HepG2 (cell line): Measurements from ENCODE around the gene NDUFB3. TPM values are rescaled to one million over a fixed set of nuclear protein-coding genes. Genes with fewer than 3 reads are reported as not detected.

ENCODE experiments used
- ATAC-seq: fragments of 200-7000 bp; cut with Tn5 transposase; 3 replicates; pipeline ENCODE4 v1.9.1; 2020; ENCODE audit warnings: mild to moderate bottlenecking, moderate library complexity
- BruUV-seq: library from RNA; stranded (reverse); fragments of 400-500 nt; replicated peaks from 2 replicates; lab custom pipeline; 2021; lab: Mats Ljungman, UMichigan
- CTCF ChIA-PET: fragments of 300-600 bp; formaldehyde crosslinking; extraction: SDS; loops from one replicate; lab custom pipeline; 2021; ENCODE audit warnings: low total read pairs, inconsistent platforms, low intra/inter-chr PET ratio; lab: Yijun Ruan, JAX
- POLR2A ChIA-PET: fragments of 350-600 bp; sonication (Branson Sonifier 250); formaldehyde crosslinking; loops from one replicate; lab custom pipeline; 2020; ENCODE audit warnings: antibody characterized with exemption, inconsistent platforms; lab: Yijun Ruan, JAX
- DNase-seq: peaks from one replicate; pipeline ENCODE4 v3.0.0-alpha.2; 2015; ENCODE audit warnings: low spot score
- FAIRE-seq: peaks from 3 replicates; lab custom pipeline; 2011; peaks lifted over from hg19 to GRCh38; lab: Jason Lieb, UNC
- H2AFZ ChIP-seq: one replicate; pipeline ENCODE4 v1.6.1; 2011; ENCODE audit warnings: low read length, inconsistent platforms
- H3K27ac ChIP-seq: fragments of 300-600 bp; 3 replicates; pipeline ENCODE4 v1.8.0; 2011; ENCODE audit warnings: mixed run types, mild to moderate bottlenecking, mixed read lengths, low read length, inconsistent platforms; ENCODE audit not compliant: insufficient read depth; ENCODE audit errors: extremely low read length
- H3K27me3 ChIP-seq, 2 experiments: fragments of 200-600 bp in 1 of 2; 2 replicates in 1 of 2; 3 replicates in 1 of 2; pipeline versions ENCODE4 v1.6.0 to v1.8.0; 2011; ENCODE audit warnings: low read length in 2 of 2, mild to moderate bottlenecking in 2 of 2, moderate library complexity in 2 of 2, inconsistent platforms in 1 of 2; ENCODE audit not compliant: insufficient read depth in 2 of 2, control insufficient read depth in 1 of 2
- H3K36me3 ChIP-seq, 2 experiments: fragments of 200-600 bp in 1 of 2; replicated peaks in 1 of 2; 2 replicates in 1 of 2; 3 replicates in 1 of 2; pipeline versions ENCODE4 v1.5.1 to v1.8.0; 2011; ENCODE audit warnings: low read length in 2 of 2, inconsistent platforms in 1 of 2; ENCODE audit not compliant: insufficient read depth in 2 of 2, control insufficient read depth in 1 of 2
- H3K4me1 ChIP-seq: 2 replicates; pipeline ENCODE4 v1.5.1; 2012; ENCODE audit warnings: low read length, inconsistent platforms; ENCODE audit not compliant: insufficient read depth
- H3K4me2 ChIP-seq: 2 replicates; pipeline ENCODE4 v1.6.0; 2011; ENCODE audit warnings: low read depth, low read length, inconsistent platforms
- H3K4me3 ChIP-seq, 3 experiments: fragments of 200-600 bp in 1 of 3; sonication (generic), shearing (Covaris generic) in 1 of 3; replicated peaks in 1 of 3; 2 replicates each; pipeline ENCODE4 v1.5.1; 2011 to 2016; ENCODE audit warnings: low read length in 3 of 3, inconsistent platforms in 2 of 3, low read depth in 2 of 3, mild to moderate bottlenecking in 2 of 3, control low read depth in 1 of 3, mixed read lengths in 1 of 3; ENCODE audit not compliant: insufficient read depth in 1 of 3
- H3K79me2 ChIP-seq: one replicate; pipeline ENCODE4 v1.6.1; 2011; ENCODE audit warnings: low read length, inconsistent platforms; ENCODE audit not compliant: insufficient read depth
- H3K9ac ChIP-seq: 2 replicates; pipeline ENCODE4 v1.6.0; 2011; ENCODE audit warnings: mild to moderate bottlenecking, low read depth, low read length, inconsistent platforms; ENCODE audit not compliant: insufficient read depth
- H3K9me3 ChIP-seq: 2 replicates; pipeline ENCODE4 v1.5.1; 2012; ENCODE audit warnings: mild to moderate bottlenecking, low read length
- H4K20me1 ChIP-seq: 2 replicates; pipeline ENCODE4 v1.6.0; 2011; ENCODE audit warnings: inconsistent platforms, mild to moderate bottlenecking, low read length, moderate library complexity; ENCODE audit not compliant: insufficient read depth
- KAT2B ChIP-seq: fragments of 150-350 bp; IDR thresholded peaks from 2 replicates; pipeline ENCODE4 v1.6.1; 2014; ENCODE audit warnings: low read depth, low read length, borderline replicate concordance
- NR2F6 ChIP-seq, 2 experiments: IDR thresholded peaks; 2 replicates each; pipeline ENCODE4 v1.6.1; 2016; ENCODE audit warnings: antibody characterized with exemption in 1 of 2, mild to moderate bottlenecking in 1 of 2
- PRMT3 ChIP-seq: sonication (generic); formaldehyde crosslinking; IDR thresholded peaks from 2 replicates; pipeline ENCODE4 v1.8.1; 2022; ENCODE audit warnings: low read depth, mild to moderate bottlenecking, moderate library complexity, missing genetic modification reagents, borderline replicate concordance
- SMYD3 ChIP-seq: sonication (generic); formaldehyde crosslinking; IDR thresholded peaks from 2 replicates; pipeline ENCODE4 v1.8.1; 2023; ENCODE audit warnings: mild to moderate bottlenecking, missing genetic modification reagents
- ZNF232 ChIP-seq: sonication (generic); formaldehyde crosslinking; IDR thresholded peaks from 2 replicates; pipeline ENCODE4 v1.4.0; 2020; ENCODE audit warnings: missing genetic modification reagents, borderline replicate concordance
- ZNF24 ChIP-seq: fragments of 450-650 bp; IDR thresholded peaks from 2 replicates; pipeline ENCODE4 v1.6.1; 2017; ENCODE audit warnings: antibody characterized with exemption, mild to moderate bottlenecking
- WGBS: methylation state at CpG from one replicate; pipeline ENCODE4 v1.1.6; 2017; ENCODE audit warnings: low lambda C conversion rate; 5-methylcytosine and 5-hydroxymethylcytosine counted together
- in situ Hi-C: cut with HindIII; loops from 2 replicates; pipeline ENCODE4 v1.10.0; 2017; ENCODE audit warnings: low pct_unique_long_range_greater_than_20kb; ENCODE audit not compliant: extremely low pct_ligation_motif_present
- intact Hi-C: fragments of 100-400 bp; cut with micrococcal nuclease; formaldehyde crosslinking; loops from one replicate; pipeline ENCODE4 v1.10.0; 2022; ENCODE audit not compliant: unreplicated experiment
- polyA plus RNA-seq, 8 experiments: library from polyadenylated mRNA; depleted of rRNA in 3 of 8; stranded (reverse) in 7 of 8; unstranded in 1 of 8; fragments of >200 nt; fragmentation: Illumina TruSeq in 4 of 8; extraction: Trizol in 4 of 8; gene quantifications; 2 replicates each; pipeline versions ENCODE4 v1.2.1 to v1.2.3, GENCODE V29; 2011 to 2016; ENCODE audit warnings: low read depth in 4 of 8, missing spikeins in 1 of 8, mixed read lengths in 1 of 8; ENCODE audit not compliant: insufficient read depth in 1 of 8
- total RNA-seq, 5 experiments: library from RNA; depleted of rRNA; stranded (reverse); fragments of >200 nt; fragmentation: Illumina TruSeq; extraction: Trizol; gene quantifications; 2 replicates each; pipeline ENCODE4 v1.2.3, GENCODE V29; 2016; ENCODE audit warnings: low read depth in 1 of 5
- TF ChIP-seq, protein P1 (sequence below): sonication (generic); formaldehyde crosslinking; IDR thresholded peaks from 2 replicates; pipeline ENCODE4 v1.5.0; 2020; ENCODE audit warnings: mild to moderate bottlenecking, low read depth, missing genetic modification reagents, borderline replicate concordance
- TF ChIP-seq, protein P2 (sequence below): sonication (generic); formaldehyde crosslinking; IDR thresholded peaks from 2 replicates; pipeline ENCODE4 v1.4.0; 2020; ENCODE audit warnings: mild to moderate bottlenecking, missing genetic modification reagents, borderline replicate concordance
- TF ChIP-seq, protein P3 (sequence below), 2 experiments: sonication (generic) in 1 of 2; formaldehyde crosslinking in 1 of 2; IDR thresholded peaks; 2 replicates each; pipeline versions ENCODE4 v1.6.1 to v1.9.0; 2014 to 2022; ENCODE audit warnings: antibody characterized with exemption in 1 of 2, borderline replicate concordance in 1 of 2, inconsistent platforms in 1 of 2, low read depth in 1 of 2, missing genetic modification reagents in 1 of 2

NDUFB3 gene
- total and polyA plus RNA-seq, 2 of the 13 experiments (the other 11 are each of a cell fraction or from before 2014, with no cell fraction given) = 50.7 to 159 TPM

- TF ChIP-seq ZNF232 (CRISPR knock-in tag) = peak; percentile 45; the same call in 1 of the 2 replicates
- TF ChIP-seq, protein P1, sequence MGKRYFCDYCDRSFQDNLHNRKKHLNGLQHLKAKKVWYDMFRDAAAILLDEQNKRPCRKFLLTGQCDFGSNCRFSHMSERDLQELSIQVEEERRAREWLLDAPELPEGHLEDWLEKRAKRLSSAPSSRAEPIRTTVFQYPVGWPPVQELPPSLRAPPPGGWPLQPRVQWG (CRISPR knock-in tag) = 0 out of 2 replicates have a peak, but pooled peaks have one; percentile 45
- TF ChIP-seq NR2F6 (IDR thresholded peaks at IDR 0.05) = no peak; the same call in 1 of the 2 replicates
- TF ChIP-seq NR2F6 (CRISPR knock-in tag; IDR thresholded peaks at IDR 0.05) = peak; percentile 67
- TF ChIP-seq ZNF24 = no peak
- TF ChIP-seq SMYD3 (CRISPR knock-in tag) = peak; percentile 35; the same call in 1 of the 2 replicates
Observed at GRCh38 chr2:201116115-201116958, 44.5 kb downstream of the NDUFB3 start, which contains the start of gene CFLAR (continued).

- DNase-seq (peak; percentile 84), ATAC-seq (peak; percentile 34)
- H3K9ac ChIP-seq = peak overlapping the region; percentile 94
- TF ChIP-seq, protein P2, sequence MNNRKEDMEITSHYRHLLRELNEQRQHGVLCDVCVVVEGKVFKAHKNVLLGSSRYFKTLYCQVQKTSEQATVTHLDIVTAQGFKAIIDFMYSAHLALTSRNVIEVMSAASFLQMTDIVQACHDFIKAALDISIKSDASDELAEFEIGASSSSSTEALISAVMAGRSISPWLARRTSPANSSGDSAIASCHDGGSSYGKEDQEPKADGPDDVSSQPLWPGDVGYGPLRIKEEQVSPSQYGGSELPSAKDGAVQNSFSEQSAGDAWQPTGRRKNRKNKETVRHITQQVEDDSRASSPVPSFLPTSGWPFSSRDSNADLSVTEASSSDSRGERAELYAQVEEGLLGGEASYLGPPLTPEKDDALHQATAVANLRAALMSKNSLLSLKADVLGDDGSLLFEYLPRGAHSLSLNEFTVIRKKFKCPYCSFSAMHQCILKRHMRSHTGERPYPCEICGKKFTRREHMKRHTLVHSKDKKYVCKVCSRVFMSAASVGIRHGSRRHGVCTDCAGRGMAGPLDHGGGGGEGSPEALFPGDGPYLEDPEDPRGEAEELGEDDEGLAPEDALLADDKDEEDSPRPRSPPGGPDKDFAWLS (CRISPR knock-in tag) = no peak; the same call in none of the 2 replicates
- no peak for TF ChIP-seq PRMT3 (CRISPR knock-in tag)
- TF ChIP-seq, protein P3, sequence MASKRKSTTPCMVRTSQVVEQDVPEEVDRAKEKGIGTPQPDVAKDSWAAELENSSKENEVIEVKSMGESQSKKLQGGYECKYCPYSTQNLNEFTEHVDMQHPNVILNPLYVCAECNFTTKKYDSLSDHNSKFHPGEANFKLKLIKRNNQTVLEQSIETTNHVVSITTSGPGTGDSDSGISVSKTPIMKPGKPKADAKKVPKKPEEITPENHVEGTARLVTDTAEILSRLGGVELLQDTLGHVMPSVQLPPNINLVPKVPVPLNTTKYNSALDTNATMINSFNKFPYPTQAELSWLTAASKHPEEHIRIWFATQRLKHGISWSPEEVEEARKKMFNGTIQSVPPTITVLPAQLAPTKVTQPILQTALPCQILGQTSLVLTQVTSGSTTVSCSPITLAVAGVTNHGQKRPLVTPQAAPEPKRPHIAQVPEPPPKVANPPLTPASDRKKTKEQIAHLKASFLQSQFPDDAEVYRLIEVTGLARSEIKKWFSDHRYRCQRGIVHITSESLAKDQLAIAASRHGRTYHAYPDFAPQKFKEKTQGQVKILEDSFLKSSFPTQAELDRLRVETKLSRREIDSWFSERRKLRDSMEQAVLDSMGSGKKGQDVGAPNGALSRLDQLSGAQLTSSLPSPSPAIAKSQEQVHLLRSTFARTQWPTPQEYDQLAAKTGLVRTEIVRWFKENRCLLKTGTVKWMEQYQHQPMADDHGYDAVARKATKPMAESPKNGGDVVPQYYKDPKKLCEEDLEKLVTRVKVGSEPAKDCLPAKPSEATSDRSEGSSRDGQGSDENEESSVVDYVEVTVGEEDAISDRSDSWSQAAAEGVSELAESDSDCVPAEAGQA (IDR thresholded peaks at IDR 0.05; ENCODE audit: low read depth) = no peak
- TF ChIP-seq, protein P3 (CRISPR knock-in tag; IDR thresholded peaks at IDR 0.05; ENCODE audit: borderline replicate concordance) = no peak; the same call in 1 of the 2 replicates
- no peak for TF ChIP-seq KAT2B
Observed at GRCh38 chr2:201116959-201117734, 45.3 kb downstream of the NDUFB3 start.

More at GRCh38 chr2:201116959-201117734, 45.3 kb downstream of the NDUFB3 start:
- H3K27ac ChIP-seq = peak overlapping the region; percentile 91
- H3K4me3 ChIP-seq = peak overlapping the region; percentile 86 to 90 (median 86)
- no peaks in the 10 kb centered on the region; a peak in 2 of 5 replicates for H3K27me3 ChIP-seq
- no peak for FAIRE-seq
- no peaks in the 10 kb centered on the region for H3K9me3 ChIP-seq
- CTCF ChIA-PET = no interaction called here
- peak overlapping the region; percentile 97 for H3K4me2 ChIP-seq
- no peak overlapping the region for H2AFZ ChIP-seq
- H3K36me3 ChIP-seq = peaks cover 0 to 2% of the 10 kb centered on the region in 2 experiments; a peak in 1 of 5 replicates
- in situ Hi-C loops (loop anchor here (5.0 kb wide), 1 partner anchor 45 kb away; the partner anchor contains the start of genes HYCC2 and NDUFB3), intact Hi-C loops (loop anchor here (1.0 to 5.0 kb wide), 4 partner anchors 45 to 230 kb away; partner anchors contain the start of genes NDUFB3, NIF3L1 and PPIL3)
- peaks cover 53% of the 10 kb centered on the region for H3K79me2 ChIP-seq
- WGBS = under 1% methylated on average over 22 of the region's 22 CpGs
- POLR2A ChIA-PET = interaction anchor here (0.8 to 5.8 kb wide), 20 partner anchors 10 to 253 kb away, joined by 3 to 75 read pairs (median 10); partner anchors contain the start of genes CASP10, CLK1, HYCC2 and NDUFB3
- H3K4me1 ChIP-seq = peaks cover 68% of the 10 kb centered on the region
- H4K20me1 ChIP-seq = peaks cover 11% of the 10 kb centered on the region
- BruUV-seq = TSS peak; percentile 47
